Endothelial cell of umbilical vein (primary cell): Measurements from ENCODE around the gene PAQR7. TPM values are rescaled to one million over a fixed set of nuclear protein-coding genes. Genes with fewer than 3 reads are reported as not detected.

Experiments
- BruUV-seq: library from RNA; stranded (reverse); fragments of 400-500 nt; replicated peaks from 2 replicates; lab custom pipeline; 2021; lab: Mats Ljungman, UMichigan
- CTCF ChIA-PET: fragments of 300-600, 350-600 bp; sonication (Branson Sonifier 250); formaldehyde crosslinking; loops from one replicate; lab custom pipeline; 2021; ENCODE audit warnings: antibody characterized with exemption, inconsistent platforms; lab: Charles Lee
- POLR2A ChIA-PET: fragments of 300-600, 350-600 bp; sonication (Branson Sonifier 250); formaldehyde crosslinking; loops from one replicate; lab custom pipeline; 2021; ENCODE audit warnings: antibody characterized with exemption, inconsistent platforms; lab: Charles Lee
- DNase-seq: peaks from one replicate; pipeline ENCODE4 v3.0.0-alpha.2; 2011; ENCODE audit warnings: low read depth, low spot score
- FAIRE-seq: peaks from 2 replicates; lab custom pipeline; 2011; peaks lifted over from hg19 to GRCh38; lab: Jason Lieb, UNC
- H2AFZ ChIP-seq: 2 replicates; pipeline ENCODE4 v1.6.0; 2012; ENCODE audit warnings: low read depth, low read length, control low read depth, inconsistent platforms
- H3K27ac ChIP-seq: 2 replicates; pipeline ENCODE4 v1.5.1; 2011; ENCODE audit warnings: low read depth, mild to moderate bottlenecking, control low read depth, low read length, moderate library complexity; ENCODE audit not compliant: insufficient read depth
- H3K27me3 ChIP-seq, 2 experiments: 2 replicates each; pipeline versions ENCODE4 v1.6.0 to v1.6.1; 2011; ENCODE audit warnings: low read length in 2 of 2, mixed read lengths in 1 of 2; ENCODE audit not compliant: control insufficient read depth in 2 of 2, insufficient read depth in 2 of 2
- H3K36me3 ChIP-seq, 2 experiments: 2 replicates in 1 of 2; 3 replicates in 1 of 2; pipeline ENCODE4 v1.5.1; 2011; ENCODE audit warnings: low read length in 2 of 2, mild to moderate bottlenecking in 1 of 2, moderate library complexity in 1 of 2; ENCODE audit not compliant: control insufficient read depth in 2 of 2, insufficient read depth in 2 of 2; ENCODE audit errors: extremely low read depth in 1 of 2
- H3K4me1 ChIP-seq: 3 replicates; pipeline ENCODE4 v1.5.1; 2011; ENCODE audit warnings: mild to moderate bottlenecking, low read length; ENCODE audit not compliant: control insufficient read depth, insufficient read depth; ENCODE audit errors: extremely low read depth
- H3K4me2 ChIP-seq: 2 replicates; pipeline ENCODE4 v1.6.1; 2011; ENCODE audit warnings: low read length, control low read depth, mixed read lengths; ENCODE audit not compliant: insufficient read depth
- H3K4me3 ChIP-seq, 3 experiments: fragments of 200-600 bp in 1 of 3; sonication (generic), shearing (Covaris generic) in 1 of 3; replicated peaks in 1 of 3; 2 replicates each; pipeline ENCODE4 v1.5.1; 2011 to 2016; ENCODE audit warnings: control low read depth in 3 of 3, low read length in 3 of 3, mild to moderate bottlenecking in 2 of 3, inconsistent platforms in 1 of 3, low read depth in 1 of 3, moderate library complexity in 1 of 3; ENCODE audit not compliant: insufficient read depth in 1 of 3
- H3K79me2 ChIP-seq: 2 replicates; pipeline ENCODE4 v1.6.0; 2012; ENCODE audit warnings: low read length, inconsistent platforms; ENCODE audit not compliant: control insufficient read depth, insufficient read depth
- H3K9ac ChIP-seq: replicated peaks from 2 replicates; pipeline ENCODE3; 2011; ENCODE audit warnings: low read length, control low read depth; ENCODE audit not compliant: insufficient read depth; ENCODE audit errors: extremely low read depth
- H3K9me1 ChIP-seq: replicated peaks from 3 replicates; pipeline ENCODE4 v1.6.0; 2011; ENCODE audit warnings: mild to moderate bottlenecking, low read length; ENCODE audit not compliant: control insufficient read depth, insufficient read depth; ENCODE audit errors: extremely low read depth
- H3K9me3 ChIP-seq: replicated peaks from 2 replicates; pipeline ENCODE4 v1.5.1; 2012; ENCODE audit warnings: low read length, inconsistent platforms; ENCODE audit not compliant: control insufficient read depth, insufficient read depth
- H4K20me1 ChIP-seq: replicated peaks from 2 replicates; pipeline ENCODE3; 2011; ENCODE audit warnings: mild to moderate bottlenecking, low read length; ENCODE audit not compliant: control insufficient read depth, insufficient read depth; ENCODE audit errors: extremely low read depth
- EZH2 ChIP-seq: IDR thresholded peaks from 2 replicates; pipeline ENCODE4 v1.6.1; 2012; ENCODE audit warnings: borderline replicate concordance, low read depth, mild to moderate bottlenecking, moderate library complexity, low read length, inconsistent platforms; ENCODE audit not compliant: severe bottlenecking
- FOS ChIP-seq: IDR thresholded peaks from 2 replicates; pipeline ENCODE4 v1.6.1; 2011; ENCODE audit warnings: mild to moderate bottlenecking, low read length, moderate library complexity, borderline replicate concordance; ENCODE audit not compliant: insufficient read depth
- GATA2 ChIP-seq: IDR thresholded peaks from 2 replicates; pipeline ENCODE4 v1.7.0; 2011; ENCODE audit warnings: low read depth, mild to moderate bottlenecking, moderate library complexity, mixed read lengths, low read length; ENCODE audit not compliant: insufficient read length, insufficient read depth
- JUN ChIP-seq: IDR thresholded peaks from 2 replicates; pipeline ENCODE4 v1.6.1; 2011; ENCODE audit warnings: borderline replicate concordance, low read depth; ENCODE audit not compliant: insufficient read length, insufficient read depth
- MAX ChIP-seq: IDR thresholded peaks from 2 replicates; pipeline ENCODE4 v1.6.1; 2011; ENCODE audit not compliant: insufficient read depth, insufficient read length
- MYC ChIP-seq: IDR thresholded peaks from one replicate; pipeline ENCODE4 v1.6.1; 2011; ENCODE audit warnings: mild to moderate bottlenecking, low read depth, low read length
- POLR2A ChIP-seq: IDR thresholded peaks from 2 replicates; pipeline ENCODE4 v1.6.1; 2012; ENCODE audit warnings: low read depth, mild to moderate bottlenecking, control low read depth, low read length
- POLR2AphosphoS5 ChIP-seq: IDR thresholded peaks from 2 replicates; pipeline ENCODE4 v1.6.1; 2012; ENCODE audit warnings: low read depth, mild to moderate bottlenecking, control low read depth, low read length, moderate library complexity; ENCODE audit not compliant: insufficient read depth
- dilution Hi-C: fragments of 300-500 bp; cut with MboI; formaldehyde crosslinking; loops from one replicate; pipeline ENCODE4 v1.15.0; 2019; ENCODE audit warnings: low sequenced_read_pairs; ENCODE audit not compliant: extremely low pct_ligation_motif_present
- intact Hi-C: fragments of 100-400 bp; cut with micrococcal nuclease; formaldehyde crosslinking; loops from one replicate; pipeline ENCODE4 v1.10.0; 2022
- polyA plus RNA-seq, 4 experiments: library from polyadenylated mRNA; depleted of rRNA in 3 of 4; stranded (reverse) in 3 of 4; unstranded in 1 of 4; fragments of >200 nt; gene quantifications; 2 replicates each; pipeline versions ENCODE4 v1.2.1 to v1.2.3, GENCODE V29; 2011 to 2012; ENCODE audit warnings: missing spikeins in 1 of 4
- total RNA-seq: library from RNA; stranded (reverse); gene quantifications from 2 replicates; pipeline ENCODE4 v1.2.3, GENCODE V29; 2021
- TF ChIP-seq, protein P1 (sequence below), 2 donors: IDR thresholded peaks; 1 replicate in 1 of 2; 2 replicates in 1 of 2; pipeline ENCODE4 v1.5.1; 2011; ENCODE audit warnings: low read length in 2 of 2, mild to moderate bottlenecking in 2 of 2, moderate library complexity in 2 of 2, control low read depth in 1 of 2, inconsistent platforms in 1 of 2, low read depth in 1 of 2; ENCODE audit not compliant: insufficient read depth in 1 of 2; ENCODE audit errors: extremely low read depth in 1 of 2

Gene PAQR7
- total and polyA plus RNA-seq, 2 donors (not counting 3 experiments of a cell fraction or from before 2014, with no cell fraction given) = 8.4 to 10.8 TPM

GRCh38 chr1:25911162-25911561 is 35.7 kb upstream of the PAQR7 start:
- ChIA-PET CTCF (interaction anchor here (1.5 to 1.9 kb wide), 2 partner anchors 15 to 16 kb away, joined by 4 to 6 read pairs; no protein-coding TSS in a partner anchor), POLR2A (interaction anchor here (1.4 kb wide), 1 partner anchor 86 kb away, joined by 3 read pairs; the partner anchor contains the start of gene PAFAH2)
- Histone ChIP-seq H3K9ac (no peak overlapping the region), H3K4me3 (no peak overlapping the region), H3K36me3 (no peaks in the 10 kb centered on the region), H2AFZ (no peak overlapping the region), H3K4me1 (peaks cover 4% of the 10 kb centered on the region), H3K9me1 (no peaks in the 10 kb centered on the region), H3K27ac (no peak overlapping the region), H3K4me2 (no peak overlapping the region), H3K79me2 (no peaks in the 10 kb centered on the region), H3K27me3 (peaks cover 3 to 4% of the 10 kb centered on the region in 2 experiments), H3K9me3 (no peaks in the 10 kb centered on the region), H4K20me1 (no peaks in the 10 kb centered on the region)
- BruUV-seq = no TSS peak
- dilution Hi-C loops (no loop called here), intact Hi-C loops (no loop called here)
- FAIRE-seq = peak; percentile 59
- TF ChIP-seq MYC (no peak), FOS (no peak)
- DNase-seq = no peak

DNA sequence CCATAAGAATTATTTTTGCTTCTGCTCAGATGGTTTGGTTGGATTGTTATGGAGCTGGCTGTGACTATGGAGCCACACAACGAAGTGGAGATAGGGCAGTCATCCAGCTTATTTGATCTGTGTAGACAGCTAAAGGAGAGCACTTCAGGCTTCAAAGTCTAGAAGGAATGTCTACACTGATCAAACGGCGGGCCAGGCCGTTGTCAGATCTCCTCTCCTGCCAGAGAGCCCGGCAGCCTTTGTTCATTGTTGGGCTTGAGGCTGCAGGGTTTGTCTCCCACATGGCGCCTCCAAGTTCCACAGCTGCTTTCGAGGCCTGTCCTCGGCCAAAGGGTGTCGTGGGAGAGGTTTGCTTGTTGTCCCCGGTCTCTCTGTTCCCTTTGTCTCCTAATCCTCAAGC is 33.5 kb upstream of the PAQR7 start:
- CTCF ChIA-PET = interaction anchor here (1.1 to 1.3 kb wide), 3 partner anchors 13 to 88 kb away, joined by 3 to 8 read pairs (median 6); partner anchors contain the start of gene PAFAH2
- FAIRE-seq = no peak
- POLR2A ChIA-PET = interaction anchor here (0.6 kb wide), 1 partner anchor 230 kb away, joined by 6 read pairs; no protein-coding TSS in a partner anchor

More for the DNA sequence above, 33.5 kb upstream of the PAQR7 start:
- H3K4me3 ChIP-seq = no peak overlapping the region
- peaks cover 12% of the 10 kb centered on the region for H3K79me2 ChIP-seq
- intact Hi-C loops (loop anchor here (10.0 kb wide), 1 partner anchor 246 kb away; the partner anchor contains the start of gene FAM110D), dilution Hi-C loops (no loop called here)
- H3K36me3 ChIP-seq = no peaks in the 10 kb centered on the region
- H3K27me3 ChIP-seq = peaks cover 3 to 4% of the 10 kb centered on the region in 2 experiments
- no TSS peak for BruUV-seq
- no peak for DNase-seq
- H4K20me1 ChIP-seq = no peaks in the 10 kb centered on the region
- H2AFZ ChIP-seq = no peak overlapping the region
- H3K4me2 ChIP-seq = no peak overlapping the region
- TF ChIP-seq POLR2AphosphoS5 (no peak), GATA2 (no peak), MYC (no peak), EZH2 (no peak), POLR2A (no peak), FOS (no peak), JUN (no peak), MAX (no peak)
- TF ChIP-seq, protein P1, sequence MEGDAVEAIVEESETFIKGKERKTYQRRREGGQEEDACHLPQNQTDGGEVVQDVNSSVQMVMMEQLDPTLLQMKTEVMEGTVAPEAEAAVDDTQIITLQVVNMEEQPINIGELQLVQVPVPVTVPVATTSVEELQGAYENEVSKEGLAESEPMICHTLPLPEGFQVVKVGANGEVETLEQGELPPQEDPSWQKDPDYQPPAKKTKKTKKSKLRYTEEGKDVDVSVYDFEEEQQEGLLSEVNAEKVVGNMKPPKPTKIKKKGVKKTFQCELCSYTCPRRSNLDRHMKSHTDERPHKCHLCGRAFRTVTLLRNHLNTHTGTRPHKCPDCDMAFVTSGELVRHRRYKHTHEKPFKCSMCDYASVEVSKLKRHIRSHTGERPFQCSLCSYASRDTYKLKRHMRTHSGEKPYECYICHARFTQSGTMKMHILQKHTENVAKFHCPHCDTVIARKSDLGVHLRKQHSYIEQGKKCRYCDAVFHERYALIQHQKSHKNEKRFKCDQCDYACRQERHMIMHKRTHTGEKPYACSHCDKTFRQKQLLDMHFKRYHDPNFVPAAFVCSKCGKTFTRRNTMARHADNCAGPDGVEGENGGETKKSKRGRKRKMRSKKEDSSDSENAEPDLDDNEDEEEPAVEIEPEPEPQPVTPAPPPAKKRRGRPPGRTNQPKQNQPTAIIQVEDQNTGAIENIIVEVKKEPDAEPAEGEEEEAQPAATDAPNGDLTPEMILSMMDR (IDR thresholded peaks at IDR 0.05; ENCODE audit: extremely low read depth in 1 of 2, insufficient read depth in 1 of 2, low read depth in 1 of 2, low read length in 2 of 2) = no peak
- H3K9me3 ChIP-seq = no peaks in the 10 kb centered on the region
- H3K4me1 ChIP-seq = peaks cover 7% of the 10 kb centered on the region
- no peak overlapping the region for H3K27ac ChIP-seq
- no peak overlapping the region for H3K9ac ChIP-seq
- no peaks in the 10 kb centered on the region for H3K9me1 ChIP-seq
